DOHH2 (cell line): Measurements from ENCODE around the gene TBC1D10A.

Source experiments
- H3F3A ChIP-seq: fragments of 200-600 bp; sonication (generic), shearing (Covaris generic); 2 replicates; pipeline ENCODE4 v1.6.0; 2016; ENCODE audit warnings: antibody characterized with exemption, mild to moderate bottlenecking; ENCODE audit not compliant: control insufficient read depth, insufficient read depth
- H3K27ac ChIP-seq: fragments of 200-600 bp; sonication (generic); 2 replicates; pipeline ENCODE4 v1.5.1; 2014; ENCODE audit warnings: low read depth, mild to moderate bottlenecking, low read length, moderate library complexity
- H3K27me3 ChIP-seq: fragments of 200-600 bp; sonication (generic); 2 replicates; pipeline ENCODE4 v1.6.1; 2014; ENCODE audit warnings: mild to moderate bottlenecking, low read length, mixed read lengths; ENCODE audit not compliant: control insufficient read depth
- H3K36me3 ChIP-seq: fragments of 200-600 bp; sonication (generic); 2 replicates; pipeline ENCODE4 v1.6.1; 2014; ENCODE audit warnings: mild to moderate bottlenecking, low read length, moderate library complexity, mixed read lengths; ENCODE audit not compliant: control insufficient read depth
- H3K4me1 ChIP-seq: fragments of 200-600 bp; sonication (generic); 2 replicates; pipeline ENCODE4 v1.6.1; 2014; ENCODE audit warnings: mild to moderate bottlenecking, low read length, mixed read lengths; ENCODE audit not compliant: control insufficient read depth
- H3K4me2 ChIP-seq: fragments of 200-600 bp; sonication (generic); 2 replicates; pipeline ENCODE4 v1.6.0; 2014; ENCODE audit warnings: mild to moderate bottlenecking, low read length, moderate library complexity
- H3K4me3 ChIP-seq: fragments of 200-600 bp; sonication (generic); 2 replicates; pipeline ENCODE4 v1.5.1; 2014; ENCODE audit warnings: mild to moderate bottlenecking, low read length, mixed read lengths
- H3K79me2 ChIP-seq: fragments of 200-600 bp; sonication (generic); 2 replicates; pipeline ENCODE4 v1.6.1; 2014; ENCODE audit warnings: mild to moderate bottlenecking, low read length, mixed read lengths; ENCODE audit not compliant: control insufficient read depth
- H3K9me2 ChIP-seq: fragments of 200-600 bp; sonication (generic); replicated peaks from 2 replicates; pipeline ENCODE4 v1.6.1; 2014; ENCODE audit warnings: mild to moderate bottlenecking, low read length, mixed read lengths; ENCODE audit not compliant: control insufficient read depth
- H3K9me3 ChIP-seq: fragments of 200-600 bp; sonication (generic); 2 replicates; pipeline ENCODE4 v1.6.1; 2014; ENCODE audit warnings: antibody characterized with exemption, low read length, mixed read lengths; ENCODE audit not compliant: control insufficient read depth, insufficient read depth
- H4K20me1 ChIP-seq: fragments of 200-600 bp; sonication (generic); 2 replicates; pipeline ENCODE4 v1.6.0; 2014; ENCODE audit warnings: low read depth, mild to moderate bottlenecking, antibody characterized with exemption, low read length, moderate library complexity; ENCODE audit not compliant: control insufficient read depth, insufficient read depth
- EZH2phosphoT487 ChIP-seq: fragments of 200-600 bp; sonication (generic); IDR thresholded peaks from 2 replicates; pipeline ENCODE4 v1.6.1; 2017; ENCODE audit warnings: borderline replicate concordance, mild to moderate bottlenecking, antibody characterized with exemption, low read length, moderate library complexity, mixed read lengths
- TF ChIP-seq, protein P1 (sequence below): fragments of 200-600 bp; sonication (generic); IDR thresholded peaks from one replicate; pipeline ENCODE4 v1.5.1; 2014; ENCODE audit warnings: antibody characterized with exemption, mild to moderate bottlenecking, low read depth, low read length; ENCODE audit not compliant: poor library complexity, severe bottlenecking

TBC1D10A gene

DNA sequence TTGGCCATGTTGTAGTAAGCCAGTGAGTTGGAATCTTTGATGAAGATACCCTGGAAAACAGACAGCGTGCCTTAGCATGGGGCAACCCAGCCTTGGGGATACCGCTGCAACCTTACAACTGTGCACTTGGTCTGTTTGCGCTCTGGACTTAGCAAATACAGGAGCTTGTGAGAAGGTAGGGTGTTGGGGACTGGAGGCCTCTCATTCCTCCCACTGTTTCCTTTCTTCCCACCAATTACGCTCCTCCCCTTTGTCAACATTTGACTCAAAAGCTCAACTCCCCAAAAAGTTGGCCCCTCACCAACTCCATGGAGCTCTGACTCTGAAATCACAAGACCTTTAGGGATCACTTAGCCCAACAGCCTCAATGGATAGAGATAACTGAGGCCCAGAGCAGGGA lies 7.9 kb upstream of the TBC1D10A start:
- H3K36me3 ChIP-seq = peaks cover 81% of the 10 kb centered on the region
- no peaks in the 10 kb centered on the region for H3K9me2 ChIP-seq
- no peaks in the 10 kb centered on the region for H3K4me1 ChIP-seq
- H4K20me1 ChIP-seq = no peaks in the 10 kb centered on the region
- H3K4me3 ChIP-seq = no peak overlapping the region
- peaks cover under 1% of the 10 kb centered on the region; the same call in 1 of the 2 replicates for H3F3A ChIP-seq
- no peaks in the 10 kb centered on the region for H3K79me2 ChIP-seq
- TF ChIP-seq, protein P1, sequence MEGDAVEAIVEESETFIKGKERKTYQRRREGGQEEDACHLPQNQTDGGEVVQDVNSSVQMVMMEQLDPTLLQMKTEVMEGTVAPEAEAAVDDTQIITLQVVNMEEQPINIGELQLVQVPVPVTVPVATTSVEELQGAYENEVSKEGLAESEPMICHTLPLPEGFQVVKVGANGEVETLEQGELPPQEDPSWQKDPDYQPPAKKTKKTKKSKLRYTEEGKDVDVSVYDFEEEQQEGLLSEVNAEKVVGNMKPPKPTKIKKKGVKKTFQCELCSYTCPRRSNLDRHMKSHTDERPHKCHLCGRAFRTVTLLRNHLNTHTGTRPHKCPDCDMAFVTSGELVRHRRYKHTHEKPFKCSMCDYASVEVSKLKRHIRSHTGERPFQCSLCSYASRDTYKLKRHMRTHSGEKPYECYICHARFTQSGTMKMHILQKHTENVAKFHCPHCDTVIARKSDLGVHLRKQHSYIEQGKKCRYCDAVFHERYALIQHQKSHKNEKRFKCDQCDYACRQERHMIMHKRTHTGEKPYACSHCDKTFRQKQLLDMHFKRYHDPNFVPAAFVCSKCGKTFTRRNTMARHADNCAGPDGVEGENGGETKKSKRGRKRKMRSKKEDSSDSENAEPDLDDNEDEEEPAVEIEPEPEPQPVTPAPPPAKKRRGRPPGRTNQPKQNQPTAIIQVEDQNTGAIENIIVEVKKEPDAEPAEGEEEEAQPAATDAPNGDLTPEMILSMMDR = no peak
- no peak for TF ChIP-seq EZH2phosphoT487
- no peak overlapping the region for H3K27ac ChIP-seq
- H3K27me3 ChIP-seq = no peaks in the 10 kb centered on the region
- no peak overlapping the region for H3K4me2 ChIP-seq
- H3K9me3 ChIP-seq = no peaks in the 10 kb centered on the region

DNA sequence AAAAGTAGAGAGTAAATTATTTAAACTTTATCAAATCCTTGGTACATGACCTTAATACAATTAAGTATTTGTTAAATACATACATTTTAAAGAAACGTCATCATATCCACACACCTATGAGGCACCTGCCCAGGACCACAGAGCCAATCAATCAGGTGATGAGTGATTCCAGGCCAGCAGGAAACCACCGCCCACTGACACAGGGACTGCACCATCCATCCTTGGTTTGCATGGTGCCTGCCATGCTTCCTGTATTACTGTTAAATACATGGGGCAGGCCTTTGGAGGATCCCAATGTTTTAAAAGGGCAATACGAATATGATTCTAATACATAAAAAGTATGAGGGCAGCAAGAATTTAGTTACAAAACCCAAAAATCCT lies 7.0 kb upstream of the TBC1D10A start:
- no peaks in the 10 kb centered on the region for H3K9me2 ChIP-seq
- no peaks in the 10 kb centered on the region for H3K27me3 ChIP-seq
- H3K36me3 ChIP-seq = peaks cover 75% of the 10 kb centered on the region
- H3K4me1 ChIP-seq = no peaks in the 10 kb centered on the region
- peaks cover 7% of the 10 kb centered on the region; the same call in 1 of the 2 replicates for H3F3A ChIP-seq
- H3K4me3 ChIP-seq = no peak overlapping the region
- H3K79me2 ChIP-seq = no peaks in the 10 kb centered on the region
- no peak overlapping the region for H3K4me2 ChIP-seq
- H4K20me1 ChIP-seq = no peaks in the 10 kb centered on the region
- TF ChIP-seq, protein P1 = no peak
- TF ChIP-seq EZH2phosphoT487 = no peak
- H3K27ac ChIP-seq = no peak overlapping the region
- H3K9me3 ChIP-seq = no peaks in the 10 kb centered on the region

DNA sequence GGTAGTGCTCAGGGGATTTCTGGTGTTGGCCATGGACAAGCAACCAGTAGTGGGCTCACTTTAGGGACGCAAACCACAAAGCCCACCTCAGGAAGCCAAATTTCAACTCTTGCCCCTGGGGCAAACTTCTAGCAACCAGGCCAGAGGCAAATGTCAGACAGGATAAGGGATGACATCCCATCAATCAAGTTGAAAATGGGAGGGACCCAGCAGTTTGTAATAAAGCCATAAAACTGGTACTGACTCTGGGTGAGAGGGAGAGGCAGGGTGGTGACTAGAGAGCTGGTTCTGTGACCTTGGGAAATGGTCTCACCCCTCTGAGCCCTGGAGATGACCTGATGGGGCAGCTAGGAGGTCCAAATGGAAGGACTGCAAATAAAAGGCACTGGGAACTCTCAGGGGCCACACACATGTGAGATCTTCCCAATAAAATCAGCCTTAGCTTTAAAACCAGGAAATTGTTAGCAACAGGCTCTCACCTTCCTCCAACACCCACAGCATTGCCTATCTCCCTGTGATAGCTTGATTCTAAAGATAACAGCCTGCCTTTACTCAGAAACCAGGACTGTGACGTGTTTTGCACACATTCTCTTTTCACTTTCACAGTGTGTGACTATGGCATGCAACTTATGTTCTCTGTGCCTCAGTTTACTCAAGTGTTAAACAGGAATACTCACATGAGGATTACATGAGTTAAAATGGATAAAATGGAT lies 6.4 kb upstream of the TBC1D10A start:
- TF ChIP-seq EZH2phosphoT487 = no peak
- TF ChIP-seq, protein P1 = no peak
- Histone ChIP-seq H3F3A (peaks cover 7% of the 10 kb centered on the region; the same call in 1 of the 2 replicates), H3K27ac (no peak overlapping the region), H3K36me3 (peaks cover 74% of the 10 kb centered on the region), H3K4me1 (no peaks in the 10 kb centered on the region), H3K4me3 (no peak overlapping the region), H3K27me3 (no peaks in the 10 kb centered on the region), H3K79me2 (no peaks in the 10 kb centered on the region), H4K20me1 (no peaks in the 10 kb centered on the region), H3K9me3 (no peaks in the 10 kb centered on the region), H3K4me2 (no peak overlapping the region), H3K9me2 (no peaks in the 10 kb centered on the region)
